ACC112 (cell line): ENCODE results near the gene CCDC134.

ENCODE experiments used
- H2AFZ ChIP-seq: fragments of 200-600 bp; sonication (generic); one replicate; pipeline ENCODE4 v1.6.0; 2017; ENCODE audit warnings: antibody characterized with exemption, low read length; ENCODE audit not compliant: unreplicated experiment
- H3K27ac ChIP-seq: fragments of 200-600 bp; sonication (generic); 2 replicates; pipeline ENCODE4 v1.5.1; 2014; ENCODE audit warnings: low read depth, mild to moderate bottlenecking, antibody characterized with exemption, low read length, moderate library complexity
- H3K27me3 ChIP-seq: fragments of 200-600 bp; sonication (generic); 2 replicates; pipeline ENCODE4 v1.6.1; 2014; ENCODE audit warnings: mild to moderate bottlenecking, antibody characterized with exemption, low read length, moderate library complexity, mixed read lengths; ENCODE audit not compliant: insufficient read depth
- H3K36me3 ChIP-seq: fragments of 200-600 bp; sonication (generic); 2 replicates; pipeline ENCODE4 v1.6.1; 2016; ENCODE audit warnings: mild to moderate bottlenecking, antibody characterized with exemption, low read length, moderate library complexity, mixed read lengths; ENCODE audit not compliant: insufficient read depth
- H3K4me1 ChIP-seq: fragments of 200-600 bp; sonication (generic); one replicate; pipeline ENCODE4 v1.6.1; 2016; ENCODE audit warnings: low read length, mixed read lengths; ENCODE audit not compliant: insufficient read depth, unreplicated experiment, control insufficient read depth
- H3K4me3 ChIP-seq: fragments of 200-600 bp; sonication (generic); 2 replicates; pipeline ENCODE4 v1.5.1; 2014; ENCODE audit warnings: mild to moderate bottlenecking, low read depth, low read length
- H3K79me2 ChIP-seq: fragments of 200-600 bp; sonication (generic); one replicate; pipeline ENCODE4 v1.6.0; 2016; ENCODE audit warnings: low read length; ENCODE audit not compliant: control insufficient read depth, unreplicated experiment, insufficient read depth

The CCDC134 gene

GRCh38 chr22:41826021-41826420, 25.5 kb downstream of the CCDC134 start:
- Histone ChIP-seq H3K27ac (no peak overlapping the region), H2AFZ (no peak overlapping the region), H3K36me3 (no peaks in the 10 kb centered on the region), H3K79me2 (no peaks in the 10 kb centered on the region), H3K4me1 (peaks cover 18% of the 10 kb centered on the region), H3K27me3 (no peaks in the 10 kb centered on the region), H3K4me3 (no peak overlapping the region)

- no peak overlapping the region for H2AFZ ChIP-seq
- H3K27ac ChIP-seq, result no peak overlapping the region
- H3K4me1 ChIP-seq, result peaks cover 18% of the 10 kb centered on the region
- H3K36me3 ChIP-seq, result no peaks in the 10 kb centered on the region
- H3K79me2 ChIP-seq, result no peaks in the 10 kb centered on the region
- H3K4me3 ChIP-seq, result no peak overlapping the region
- H3K27me3 ChIP-seq, result no peaks in the 10 kb centered on the region
Measured at GRCh38 chr22:41826430-41827383, 26.2 kb downstream of the CCDC134 start.

- H3K4me3 ChIP-seq, result no peak overlapping the region
- H3K27me3 ChIP-seq, result no peaks in the 10 kb centered on the region
- peaks cover 18% of the 10 kb centered on the region for H3K4me1 ChIP-seq
- no peaks in the 10 kb centered on the region for H3K36me3 ChIP-seq
- no peaks in the 10 kb centered on the region for H3K79me2 ChIP-seq
- H3K27ac ChIP-seq, result no peak overlapping the region
- no peak overlapping the region for H2AFZ ChIP-seq
Measured at GRCh38 chr22:41827671-41828070, 27.2 kb downstream of the CCDC134 start.

GRCh38 chr22:41828516-41828915, 28.0 kb downstream of the CCDC134 start:
- H3K4me3 ChIP-seq, result no peak overlapping the region
- H2AFZ ChIP-seq, result no peak overlapping the region
- peaks cover 18% of the 10 kb centered on the region for H3K4me1 ChIP-seq
- no peaks in the 10 kb centered on the region for H3K79me2 ChIP-seq
- H3K27me3 ChIP-seq, result no peaks in the 10 kb centered on the region
- H3K36me3 ChIP-seq, result no peaks in the 10 kb centered on the region
- H3K27ac ChIP-seq, result no peak overlapping the region

- Histone ChIP-seq H3K27ac (no peak overlapping the region), H3K27me3 (no peaks in the 10 kb centered on the region), H3K4me3 (no peak overlapping the region), H3K4me1 (peaks cover 11% of the 10 kb centered on the region), H3K79me2 (peaks cover 7% of the 10 kb centered on the region), H3K36me3 (no peaks in the 10 kb centered on the region), H2AFZ (no peak overlapping the region)
Measured at GRCh38 chr22:41830174-41830573, 29.7 kb downstream of the CCDC134 start.

GRCh38 chr22:41831383-41831782, 30.9 kb downstream of the CCDC134 start:
- no peak overlapping the region for H3K4me3 ChIP-seq
- H3K27me3 ChIP-seq, result no peaks in the 10 kb centered on the region
- no peaks in the 10 kb centered on the region for H3K36me3 ChIP-seq
- peaks cover 2% of the 10 kb centered on the region for H3K4me1 ChIP-seq
- peaks cover 12% of the 10 kb centered on the region for H3K79me2 ChIP-seq
- no peak overlapping the region for H3K27ac ChIP-seq
- H2AFZ ChIP-seq, result no peak overlapping the region

GRCh38 chr22:41831828-41832552, 31.5 kb downstream of the CCDC134 start:
- Histone ChIP-seq H3K79me2 (peaks cover 12% of the 10 kb centered on the region), H3K4me3 (peak overlapping the region; percentile 82), H3K27ac (peak overlapping the region; percentile 72), H3K4me1 (no peaks in the 10 kb centered on the region), H3K36me3 (no peaks in the 10 kb centered on the region), H3K27me3 (no peaks in the 10 kb centered on the region), H2AFZ (peak overlapping the region; percentile 62)

- Histone ChIP-seq H3K79me2 (peaks cover 12% of the 10 kb centered on the region), H3K27ac (peak within 1 kb of the TSS; percentile 72), H3K4me1 (no peaks in the 10 kb centered on the region), H2AFZ (peak within 1 kb of the TSS; percentile 62), H3K36me3 (no peaks in the 10 kb centered on the region), H3K27me3 (no peaks in the 10 kb centered on the region), H3K4me3 (peak within 1 kb of the TSS; percentile 82)
Measured at GRCh38 chr22:41832553-41833368, 32.3 kb downstream of the CCDC134 start, which contains the start of gene SREBF2. Gene SREBF2, plus strand, starts transcription at chr22:41833105. Its CDS starts 166 bp downstream, at chr22:41833271.

- H3K4me3 ChIP-seq, result peak overlapping the region; percentile 82
- H3K27ac ChIP-seq, result peak overlapping the region; percentile 72
- H3K79me2 ChIP-seq, result peaks cover 16% of the 10 kb centered on the region
- H3K27me3 ChIP-seq, result no peaks in the 10 kb centered on the region
- H3K4me1 ChIP-seq, result no peaks in the 10 kb centered on the region
- no peaks in the 10 kb centered on the region for H3K36me3 ChIP-seq
- peak overlapping the region; percentile 32 for H2AFZ ChIP-seq
Measured at GRCh38 chr22:41833369-41834004, 33.0 kb downstream of the CCDC134 start.
